ENCODE measurements around the gene PHTF1.

- no peak for TF ChIP-seq MXI1 (IDR thresholded peaks at IDR 0.05; ENCODE audit: borderline replicate concordance, low read depth, low read length)
- TF ChIP-seq POLR2A (IDR thresholded peaks at IDR 0.05; ENCODE audit: low read depth, low read length): no peak
These were observed 7.8 kb downstream of the PHTF1 start for GRCh38 chr1:113751516-113751915.
